OCI-M1 (cell line): ENCODE data around the gene GPC5.

ENCODE experiments used
- DNase-seq: peaks from one replicate; lab custom pipeline; 2025; lab: John Stamatoyannopoulos, UW

The GPC5 gene

DNA sequence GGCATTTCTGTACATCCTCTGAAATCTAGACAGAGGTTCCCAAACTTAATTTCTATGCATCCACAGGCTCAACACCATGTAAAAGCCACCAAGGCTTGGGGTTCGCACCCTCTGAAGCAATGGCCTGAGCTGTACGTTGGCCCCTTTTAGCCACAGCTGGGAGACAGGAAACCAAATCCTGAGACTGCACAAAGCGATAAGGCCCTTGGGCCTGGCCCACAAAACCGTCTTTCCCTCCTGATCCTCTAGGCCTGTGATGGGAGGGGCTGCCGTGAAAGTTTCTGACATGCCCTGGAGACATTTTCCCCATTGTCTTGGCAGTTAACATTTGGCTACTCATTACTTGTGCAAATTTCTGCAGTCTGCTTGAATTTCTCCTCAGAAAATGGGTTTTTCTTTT, 766.4 kb downstream of the GPC5 start:
- DNase-seq, result peak; percentile 96

- DNase-seq, result no peak
These were observed 773.8 kb downstream of the GPC5 start for GRCh38 chr13:92172191-92172590.

- DNase-seq, result no peak
These were observed 774.8 kb downstream of the GPC5 start for GRCh38 chr13:92173254-92173653.

DNA sequence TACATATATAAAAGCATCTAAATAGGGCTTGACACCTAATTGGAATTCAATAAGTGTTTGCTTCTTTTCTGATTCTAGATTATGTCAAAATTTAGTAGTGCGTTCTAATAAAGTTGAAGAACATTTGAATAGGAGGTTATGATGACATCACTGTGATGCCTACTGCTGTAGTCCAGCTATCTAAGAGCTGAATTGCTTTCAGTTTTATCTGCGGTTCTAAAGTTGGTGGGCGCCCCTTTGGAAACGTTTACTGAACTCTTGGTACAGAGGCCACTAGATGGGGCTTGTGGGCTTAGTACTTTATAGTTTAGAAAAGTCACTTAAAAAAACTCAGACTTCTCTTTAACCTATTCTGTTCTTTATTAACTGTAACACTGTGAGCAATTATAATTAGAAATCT, 776.9 kb downstream of the GPC5 start:
- peak; percentile 96 for DNase-seq

DNA sequence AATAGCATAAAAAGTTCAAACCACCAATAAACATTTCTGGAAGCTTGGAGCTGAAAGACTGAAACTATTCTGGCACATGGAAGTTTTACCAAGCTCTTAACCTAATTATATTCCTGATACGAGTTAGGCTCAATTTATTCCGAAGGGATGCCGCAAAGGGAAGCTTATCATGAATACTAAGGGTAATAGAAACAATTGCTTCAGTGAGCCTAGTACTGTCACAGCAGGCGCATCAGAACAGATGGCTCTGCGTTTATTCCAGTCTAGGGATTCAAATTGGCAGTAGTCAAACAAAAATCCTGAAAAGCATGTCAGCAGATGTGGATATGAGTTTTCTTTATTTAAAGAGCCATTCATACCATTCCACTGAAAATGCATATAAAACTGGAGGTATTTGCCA, 779.5 kb downstream of the GPC5 start:
- DNase-seq, result no peak

- no peak for DNase-seq
These were observed 780.8 kb downstream of the GPC5 start for GRCh38 chr13:92179223-92179622.

- peak; percentile 85 for DNase-seq
These were observed 789.1 kb downstream of the GPC5 start for GRCh38 chr13:92187378-92187989.

- no peak for DNase-seq
These were observed 790.2 kb downstream of the GPC5 start for GRCh38 chr13:92188574-92188973.

DNA sequence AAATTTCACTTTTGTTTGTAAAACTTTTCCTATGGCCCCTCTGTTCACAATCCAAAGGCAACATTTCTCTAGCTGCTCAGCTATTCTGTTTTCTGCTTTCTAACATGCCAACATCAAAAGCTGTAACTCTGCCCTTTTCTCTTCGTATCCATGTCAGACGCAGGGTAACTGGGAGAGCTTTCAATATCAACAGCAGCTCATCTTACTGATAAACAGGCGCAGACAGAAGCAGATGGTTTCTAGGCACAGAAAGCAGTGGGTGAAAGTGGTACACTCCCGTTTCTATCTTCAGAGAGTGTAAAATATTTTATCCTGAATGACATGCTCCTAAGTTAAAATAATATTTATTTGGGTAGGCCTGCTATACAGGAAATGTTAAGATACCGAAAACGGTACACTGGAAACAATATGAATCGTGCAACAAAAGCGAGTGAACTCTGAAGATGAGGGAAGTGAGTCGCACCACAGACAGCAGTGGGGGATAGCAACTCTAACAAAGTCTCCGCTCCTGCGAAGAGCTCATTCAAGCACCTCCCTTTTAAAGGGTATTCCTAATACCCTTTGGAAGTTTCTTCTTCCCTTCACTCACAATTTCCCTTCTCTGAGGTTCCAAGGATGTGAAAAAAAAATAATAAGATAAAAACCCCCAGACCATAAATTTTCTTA, 798.3 kb downstream of the GPC5 start:
- peak; percentile 59 for DNase-seq

- DNase-seq, result no peak
These were observed 799.2 kb downstream of the GPC5 start for GRCh38 chr13:92197669-92198068.

- peak; percentile 62 for DNase-seq
These were observed 820.2 kb downstream of the GPC5 start for GRCh38 chr13:92218615-92219014.

DNA sequence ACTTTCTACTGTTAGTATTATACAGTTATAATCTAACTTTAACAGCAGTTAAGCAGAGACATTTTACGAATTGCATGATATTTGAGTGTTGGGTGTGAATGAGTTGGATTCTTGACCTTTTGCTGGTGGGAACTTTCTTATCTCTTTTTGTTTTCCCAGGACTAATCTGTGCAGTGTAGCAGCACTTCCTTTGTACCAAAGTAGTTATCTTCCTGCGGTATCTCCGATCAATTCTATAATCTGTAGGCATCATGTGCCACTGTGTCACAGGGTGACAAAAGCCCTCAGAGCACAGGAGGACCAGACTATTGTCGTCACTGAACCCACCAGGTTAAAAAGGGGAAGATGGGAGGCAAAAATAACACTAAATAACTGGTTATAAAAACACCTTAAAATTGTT, 823.5 kb downstream of the GPC5 start:
- peak; percentile 64 for DNase-seq

- peak; percentile 95 for DNase-seq
These were observed 825.8 kb downstream of the GPC5 start for GRCh38 chr13:92224052-92224821.

DNA sequence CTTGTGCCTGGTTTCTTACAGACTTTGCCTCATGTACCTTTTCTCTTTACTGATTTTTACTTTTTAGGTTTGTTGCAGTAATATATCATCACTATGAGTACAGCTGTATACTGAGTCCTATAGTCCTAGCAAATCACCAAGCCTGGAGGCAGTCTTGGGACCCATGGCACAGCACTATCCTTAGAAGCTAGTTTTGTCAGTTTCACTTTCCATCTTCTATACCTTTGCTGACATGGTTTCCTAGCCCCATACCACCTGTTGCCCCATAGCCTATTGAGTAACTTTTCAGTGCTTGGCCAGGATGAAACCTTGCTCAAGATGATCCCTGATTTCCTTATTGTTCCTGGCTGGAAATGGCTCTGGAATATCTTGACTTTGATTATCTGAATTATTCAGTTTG, 826.4 kb downstream of the GPC5 start:
- DNase-seq, result peak; percentile 94

DNA sequence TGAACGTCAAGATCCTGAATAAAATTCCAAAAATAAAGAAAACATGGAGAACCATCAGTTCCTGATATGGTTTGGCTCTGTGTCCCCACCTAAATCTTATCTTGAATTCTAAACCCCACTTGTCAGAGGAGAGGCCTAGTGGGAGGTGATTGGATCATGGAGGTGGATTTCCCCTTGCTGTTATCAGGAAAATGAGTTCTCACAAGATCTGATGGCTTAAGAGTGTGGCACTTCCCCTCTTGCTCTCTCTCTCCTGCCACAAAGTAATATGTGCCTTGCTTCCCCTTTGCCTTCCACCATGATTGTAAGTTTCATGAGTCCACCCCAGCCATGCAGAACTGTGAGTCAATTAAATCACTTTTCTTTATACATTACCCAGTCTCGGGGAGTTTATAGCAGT, 827.4 kb downstream of the GPC5 start:
- DNase-seq, result peak; percentile 76

DNA sequence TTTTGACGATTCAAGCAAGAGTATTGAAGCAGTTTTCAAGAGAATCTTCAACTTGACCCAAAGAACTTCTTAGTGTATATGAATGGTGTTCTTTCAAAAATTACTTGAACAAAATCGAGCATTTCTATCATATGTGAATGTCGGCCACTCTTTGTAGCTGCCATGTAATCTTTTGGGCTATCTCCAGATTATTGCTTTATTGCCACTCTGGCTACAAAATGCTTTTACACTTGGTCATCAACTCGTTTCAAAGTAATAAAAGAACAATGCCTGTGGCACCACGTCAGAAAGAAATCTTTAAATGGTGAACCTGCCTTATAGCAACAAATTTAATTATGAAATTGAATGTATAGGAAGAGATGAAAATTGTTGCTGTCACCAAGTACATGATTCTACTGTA, 834.5 kb downstream of the GPC5 start:
- DNase-seq, result no peak

DNA sequence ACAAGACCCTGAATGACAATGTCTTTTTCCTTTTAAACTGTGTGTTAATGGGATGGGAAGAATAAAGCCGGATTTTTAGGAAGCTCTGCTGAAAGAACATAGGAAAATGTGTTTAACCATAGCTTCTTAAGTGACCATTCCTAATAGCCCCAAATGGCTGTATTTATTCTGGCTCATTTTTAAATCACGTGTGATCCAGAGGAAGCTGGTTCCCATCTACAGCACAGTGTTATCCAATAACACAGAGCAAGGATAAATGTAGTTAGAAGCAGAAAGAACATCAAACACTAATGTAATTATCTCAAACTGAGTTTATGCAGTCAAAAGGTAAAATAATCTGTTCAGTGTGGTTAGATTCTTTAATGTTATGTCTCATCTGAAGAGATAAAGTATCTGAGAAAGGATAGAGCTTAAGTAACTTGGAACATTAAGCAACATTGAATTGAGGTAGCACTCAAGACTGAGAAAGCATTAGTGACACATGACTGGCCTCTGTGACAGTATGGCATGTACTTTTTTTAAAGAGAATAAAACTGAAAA, 853.3 kb downstream of the GPC5 start:
- no peak for DNase-seq

DNA sequence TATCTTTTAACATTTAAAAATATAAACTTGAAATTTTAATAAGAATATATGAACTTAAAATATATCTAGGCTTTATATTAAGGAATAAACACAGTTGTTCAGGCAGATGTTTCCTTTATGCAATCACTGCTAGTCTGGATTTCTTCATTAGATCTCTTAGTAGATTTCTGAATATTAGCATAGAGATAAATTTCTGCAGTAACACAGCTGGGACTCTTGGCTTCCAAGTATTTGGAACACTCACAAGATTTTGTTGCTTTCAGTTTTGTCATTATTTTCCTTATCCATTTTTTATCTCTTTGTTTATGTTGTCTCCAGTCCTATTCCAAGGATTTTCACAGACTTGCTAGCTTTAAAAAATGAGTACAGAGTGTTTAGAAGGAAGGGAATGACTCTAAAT, 857.1 kb downstream of the GPC5 start:
- no peak for DNase-seq

GRCh38 chr13:92256211-92256610, 857.8 kb downstream of the GPC5 start:
- DNase-seq, result no peak

DNA sequence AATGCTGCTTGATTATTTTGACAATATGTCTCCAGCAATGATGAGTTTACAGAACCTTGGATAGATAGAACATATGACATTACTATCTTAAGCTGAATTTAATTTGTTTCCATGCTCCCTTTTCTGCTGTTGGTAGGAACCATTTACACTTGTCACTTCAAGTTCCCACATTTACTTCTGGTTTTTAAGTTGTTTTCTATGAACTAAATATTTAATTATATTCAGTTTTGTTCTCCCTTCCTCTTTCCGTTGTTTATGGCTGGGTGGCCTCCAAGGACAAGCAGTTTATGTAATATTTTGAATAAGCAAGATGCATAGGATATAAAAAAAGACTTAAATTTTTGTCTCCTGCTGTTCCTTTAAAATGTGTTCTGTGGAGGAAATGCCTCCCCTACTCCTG, 860.6 kb downstream of the GPC5 start:
- DNase-seq, result no peak

- DNase-seq, result no peak
These were observed 861.1 kb downstream of the GPC5 start for GRCh38 chr13:92259523-92259922.

DNA sequence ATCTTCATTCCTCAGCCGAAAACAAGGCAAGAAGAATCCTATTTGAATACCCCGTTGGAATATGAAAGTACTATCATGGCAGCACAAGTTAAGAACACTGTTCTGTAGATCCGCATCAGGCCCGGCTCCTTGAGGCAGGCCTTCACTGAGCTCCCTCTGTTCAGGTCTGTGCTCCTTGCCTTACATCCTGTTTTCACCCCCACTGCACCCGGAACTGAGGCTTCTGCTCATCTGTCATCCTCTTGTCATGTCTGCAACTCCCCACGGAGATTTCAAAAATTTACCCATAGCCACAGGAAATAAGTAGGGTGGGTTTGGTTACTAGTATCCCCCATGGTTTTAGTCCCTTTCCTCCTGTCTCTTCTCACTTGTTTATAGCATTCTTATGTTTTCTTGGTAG, 861.9 kb downstream of the GPC5 start:
- peak; percentile 21 for DNase-seq
